Lower lobe of right lung (tissue), 2 donors: Measurements from ENCODE around the gene ANKS1B. TPM values are rescaled to one million over a fixed set of nuclear protein-coding genes. Genes with fewer than 3 reads are reported as not detected.
"Not testable (repeated sequence)": the region's sequence is repeated elsewhere in the genome, so short reads cannot be mapped to it uniquely, and the experiment has no call there.

Experiments used
- ATAC-seq, 2 donors: fragments of 200-7000 bp; cut with Tn5 transposase; one replicate each; pipeline ENCODE4 v1.9.1; 2020 to 2022; ENCODE audit warnings: mild to moderate bottlenecking in 2 of 2, moderate library complexity in 2 of 2
- DNase-seq: peaks from one replicate; pipeline ENCODE4 v3.0.0-alpha.2; 2020
- H3K27ac ChIP-seq: fragments of 200-600 bp; one replicate; pipeline ENCODE4 v1.8.0; 2022
- H3K27me3 ChIP-seq: fragments of 200-600 bp; one replicate; pipeline ENCODE4 v1.8.0; 2022; ENCODE audit warnings: low read depth
- H3K36me3 ChIP-seq: fragments of 200-600 bp; one replicate; pipeline ENCODE4 v1.8.0; 2022; ENCODE audit warnings: mild to moderate bottlenecking
- H3K4me1 ChIP-seq: fragments of 200-600 bp; one replicate; pipeline ENCODE4 v1.8.0; 2022
- H3K4me3 ChIP-seq: fragments of 200-600 bp; one replicate; pipeline ENCODE4 v1.8.0; 2022; ENCODE audit warnings: mild to moderate bottlenecking
- H3K9me3 ChIP-seq: fragments of 200-600 bp; one replicate; pipeline ENCODE4 v1.8.0; 2022
- intact Hi-C: fragments of 100-400 bp; cut with DNase I; formaldehyde crosslinking; loops from one replicate; pipeline ENCODE4 v1.11.0; 2022
- total RNA-seq: library from RNA; stranded (reverse); fragmentation: NEBNext Ultra II Directional; extraction: Animal tissue kit (Norgen Biotek cat#: 25700); gene quantifications from one replicate; pipeline ENCODE4 v1.2.1, GENCODE V29; 2021
- TF ChIP-seq, protein P1 (sequence below): fragments of 200-600 bp; IDR thresholded peaks from one replicate; pipeline ENCODE4 v1.8.0; 2022; ENCODE audit warnings: antibody characterized with exemption, mild to moderate bottlenecking
- donor health status: DM: no; HTN: yes; CAD: no; lungs with severe emphysema.

Gene ANKS1B
- total RNA-seq, 1 donor from 2014 or later: 4.0 TPM

DNA sequence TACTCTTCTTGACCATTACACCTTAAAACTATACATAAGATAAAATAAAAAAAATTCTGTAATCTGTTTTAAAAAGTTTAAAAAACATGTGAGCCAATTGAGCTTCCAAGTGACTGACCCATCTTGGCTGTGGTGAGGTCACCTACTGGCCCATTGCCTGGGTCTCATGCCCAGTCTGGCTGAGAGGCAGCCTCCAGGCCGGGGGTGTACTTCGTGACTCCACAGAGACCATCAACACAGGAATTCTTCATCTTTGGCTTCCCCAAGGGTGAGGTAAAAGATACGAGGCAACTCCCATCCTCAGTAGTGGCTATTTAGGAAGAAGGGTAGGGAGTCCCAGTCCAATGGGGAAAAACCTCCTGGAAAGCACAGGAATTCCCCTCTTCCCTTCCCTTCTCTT is 1226.4 kb downstream of the ANKS1B start:
- Histone ChIP-seq H3K27me3 (no peaks in the 10 kb centered on the region), H3K27ac (no peak overlapping the region), H3K36me3 (no peaks in the 10 kb centered on the region), H3K4me3 (no peak overlapping the region), H3K9me3 (no peaks in the 10 kb centered on the region), H3K4me1 (no peaks in the 10 kb centered on the region)
- ATAC-seq (no peak), DNase-seq (no peak)
- intact Hi-C loops: no loop called here
- TF ChIP-seq, protein P1, sequence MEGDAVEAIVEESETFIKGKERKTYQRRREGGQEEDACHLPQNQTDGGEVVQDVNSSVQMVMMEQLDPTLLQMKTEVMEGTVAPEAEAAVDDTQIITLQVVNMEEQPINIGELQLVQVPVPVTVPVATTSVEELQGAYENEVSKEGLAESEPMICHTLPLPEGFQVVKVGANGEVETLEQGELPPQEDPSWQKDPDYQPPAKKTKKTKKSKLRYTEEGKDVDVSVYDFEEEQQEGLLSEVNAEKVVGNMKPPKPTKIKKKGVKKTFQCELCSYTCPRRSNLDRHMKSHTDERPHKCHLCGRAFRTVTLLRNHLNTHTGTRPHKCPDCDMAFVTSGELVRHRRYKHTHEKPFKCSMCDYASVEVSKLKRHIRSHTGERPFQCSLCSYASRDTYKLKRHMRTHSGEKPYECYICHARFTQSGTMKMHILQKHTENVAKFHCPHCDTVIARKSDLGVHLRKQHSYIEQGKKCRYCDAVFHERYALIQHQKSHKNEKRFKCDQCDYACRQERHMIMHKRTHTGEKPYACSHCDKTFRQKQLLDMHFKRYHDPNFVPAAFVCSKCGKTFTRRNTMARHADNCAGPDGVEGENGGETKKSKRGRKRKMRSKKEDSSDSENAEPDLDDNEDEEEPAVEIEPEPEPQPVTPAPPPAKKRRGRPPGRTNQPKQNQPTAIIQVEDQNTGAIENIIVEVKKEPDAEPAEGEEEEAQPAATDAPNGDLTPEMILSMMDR: no peak

DNA sequence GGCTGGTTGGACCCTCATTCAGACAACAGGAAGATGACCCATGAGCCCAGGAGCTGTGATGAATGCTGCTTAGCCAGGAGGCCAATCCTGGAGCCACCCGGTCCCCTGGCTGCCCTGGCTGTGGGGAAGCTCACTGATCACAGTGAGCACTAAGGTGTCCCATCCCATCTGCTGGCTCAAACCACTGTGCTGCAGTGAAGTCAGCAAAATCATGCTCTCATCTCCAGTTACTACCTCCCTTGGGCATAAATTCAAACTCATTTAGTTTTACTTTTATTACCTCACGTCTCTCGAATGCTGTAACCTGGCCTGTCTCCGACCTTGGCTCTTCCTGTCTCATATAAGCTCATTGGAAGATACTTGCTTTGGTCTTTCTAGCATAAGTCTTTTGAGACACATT is 1227.3 kb downstream of the ANKS1B start:
- no peak for DNase-seq
- intact Hi-C loops: no loop called here
- no peak overlapping the region for H3K27ac ChIP-seq
- H3K9me3 ChIP-seq: no peaks in the 10 kb centered on the region
- no peak overlapping the region for H3K4me3 ChIP-seq
- H3K4me1 ChIP-seq: no peaks in the 10 kb centered on the region
- H3K36me3 ChIP-seq: no peaks in the 10 kb centered on the region
- ATAC-seq: no peak
- TF ChIP-seq, protein P1: no peak
- H3K27me3 ChIP-seq: no peaks in the 10 kb centered on the region

DNA sequence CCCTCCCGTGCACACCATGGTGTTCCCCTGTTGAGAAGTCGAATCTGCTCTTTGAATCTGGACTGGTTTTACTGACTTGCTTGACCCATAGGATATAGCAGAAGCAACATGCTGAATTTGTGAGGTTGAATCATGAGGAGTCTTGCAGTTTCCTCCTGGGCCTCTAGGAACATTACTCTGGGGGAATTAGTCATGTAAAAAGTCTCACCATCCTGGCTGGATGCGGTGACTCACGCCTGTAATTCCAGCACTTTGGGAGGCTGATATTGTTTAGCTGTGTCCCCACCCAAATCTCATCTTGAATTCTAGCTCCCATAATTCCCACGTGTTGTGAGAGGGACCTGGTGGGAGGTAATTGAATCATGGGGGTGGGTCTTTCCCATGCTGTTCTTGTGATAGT is 1228.9 kb downstream of the ANKS1B start:
- H3K4me1 ChIP-seq, DNase-seq, H3K9me3 ChIP-seq, H3K27ac ChIP-seq, H3K27me3 ChIP-seq, intact Hi-C loops, ATAC-seq, H3K36me3 ChIP-seq, H3K4me3 ChIP-seq: not testable (repeated sequence)

DNA sequence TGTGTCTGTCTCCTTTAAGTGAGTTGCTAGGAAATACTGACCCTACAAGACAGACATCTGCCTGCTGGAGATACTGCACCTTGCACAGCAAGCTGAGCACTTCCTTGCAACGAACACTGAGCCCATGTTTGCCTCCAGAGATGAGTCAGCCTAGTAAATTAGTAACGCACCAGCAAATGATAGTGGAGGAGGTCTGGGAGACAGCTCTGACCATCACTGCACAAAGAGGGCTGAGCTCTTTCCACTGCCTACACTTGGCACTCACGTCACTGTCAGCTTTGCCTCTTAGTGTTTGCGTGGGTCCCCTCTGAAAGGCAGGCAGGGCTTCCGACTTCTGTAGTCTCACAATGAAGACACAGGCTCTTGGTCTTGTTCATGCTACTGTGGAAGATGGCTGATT is 1230.6 kb downstream of the ANKS1B start:
- DNase-seq (no peak), ATAC-seq (no peak)
- Histone ChIP-seq H3K4me1 (no peaks in the 10 kb centered on the region), H3K27me3 (no peaks in the 10 kb centered on the region), H3K9me3 (no peaks in the 10 kb centered on the region), H3K27ac (no peak overlapping the region), H3K4me3 (no peak overlapping the region), H3K36me3 (no peaks in the 10 kb centered on the region)
- TF ChIP-seq, protein P1: no peak
- intact Hi-C loops: no loop called here

DNA sequence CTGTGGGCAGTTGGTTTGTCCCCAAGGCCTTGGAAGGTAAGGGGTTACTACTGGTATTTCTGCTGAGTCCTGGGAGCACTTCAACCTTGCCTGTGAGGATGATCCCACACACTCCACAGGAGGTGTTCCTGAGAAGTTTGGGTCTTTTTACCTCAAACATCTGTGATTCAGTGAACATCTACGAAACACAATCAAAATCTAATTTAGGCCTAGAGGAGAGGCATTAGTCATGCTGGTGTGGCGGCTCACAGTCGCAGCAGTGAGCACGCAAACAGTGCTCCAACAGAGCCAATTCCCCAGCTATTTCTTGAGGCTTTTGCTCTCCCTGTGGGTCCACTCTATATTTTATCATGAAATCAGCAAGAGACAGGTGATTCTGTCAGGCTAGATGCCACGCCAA is 1232.0 kb downstream of the ANKS1B start:
- no peaks in the 10 kb centered on the region for H3K4me1 ChIP-seq
- no peak overlapping the region for H3K27ac ChIP-seq
- no peak for DNase-seq
- H3K27me3 ChIP-seq: no peaks in the 10 kb centered on the region
- H3K9me3 ChIP-seq: no peaks in the 10 kb centered on the region
- TF ChIP-seq, protein P1: no peak
- intact Hi-C loops: no loop called here
- no peak overlapping the region for H3K4me3 ChIP-seq
- no peaks in the 10 kb centered on the region for H3K36me3 ChIP-seq
- no peak for ATAC-seq

DNA sequence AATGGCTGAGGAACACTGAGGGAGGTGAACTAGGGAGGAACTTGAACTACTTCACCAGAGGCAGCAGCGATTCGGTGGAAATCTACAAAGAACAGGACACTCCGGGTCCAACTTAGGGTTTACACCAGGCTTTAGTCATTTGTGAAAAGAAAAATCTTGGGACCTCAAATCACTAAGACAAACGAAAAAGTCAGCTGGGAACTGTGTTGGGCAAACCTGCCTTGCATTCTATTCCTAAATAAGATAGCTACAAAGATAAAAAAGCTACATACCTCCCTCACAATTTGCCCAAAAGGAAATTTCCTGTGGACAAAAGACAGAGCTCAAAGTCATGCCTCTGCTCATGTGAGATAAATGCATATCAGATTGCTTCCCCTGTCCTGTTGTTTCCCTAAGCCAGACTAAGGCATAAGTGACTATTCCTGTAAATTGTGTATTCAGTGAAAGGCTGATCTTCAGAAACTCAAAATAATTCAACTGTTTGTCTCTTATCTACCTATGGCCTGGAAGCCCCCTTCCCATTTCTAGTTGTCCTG is 1233.1 kb downstream of the ANKS1B start:
- Histone ChIP-seq H3K4me3 (no peak overlapping the region), H3K27me3 (peaks cover 3% of the 10 kb centered on the region), H3K36me3 (no peaks in the 10 kb centered on the region), H3K27ac (no peak overlapping the region), H3K9me3 (no peaks in the 10 kb centered on the region), H3K4me1 (no peaks in the 10 kb centered on the region)
- TF ChIP-seq, protein P1: no peak
- intact Hi-C loops: no loop called here
- ATAC-seq: no peak
- no peak for DNase-seq
